Mucosa of descending colon (tissue), 3 donors: Measurements from ENCODE around the gene FAM161A. TPM values are rescaled to one million over a fixed set of nuclear protein-coding genes. Genes with fewer than 3 reads are reported as not detected.
"Not testable (repeated sequence)": the region's sequence is repeated elsewhere in the genome, so short reads cannot be mapped to it uniquely, and the experiment has no call there.

Experiments used
- ATAC-seq: fragments of 200-7000 bp; cut with Tn5 transposase; one replicate; pipeline ENCODE4 v1.9.1; 2020; ENCODE audit warnings: mild to moderate bottlenecking, moderate library complexity
- DNase-seq, 3 donors: peaks; one replicate each; pipeline ENCODE4 v3.0.0-alpha.2; 2020
- H3K36me3 ChIP-seq: fragments of 200-600 bp; one replicate; pipeline ENCODE4 v1.8.0; 2021; ENCODE audit warnings: low read depth, mild to moderate bottlenecking
- H3K4me1 ChIP-seq: fragments of 200-600 bp; one replicate; pipeline ENCODE4 v1.8.0; 2021; ENCODE audit warnings: low read depth, mild to moderate bottlenecking
- H3K4me3 ChIP-seq: fragments of 200-600 bp; one replicate; pipeline ENCODE4 v1.8.0; 2021; ENCODE audit warnings: mild to moderate bottlenecking
- H3K9me3 ChIP-seq: fragments of 200-600 bp; one replicate; pipeline ENCODE4 v1.8.0; 2021; ENCODE audit warnings: mild to moderate bottlenecking
- CTCF ChIP-seq: fragments of 200-600 bp; IDR thresholded peaks from one replicate; pipeline ENCODE4 v1.8.0; 2022; ENCODE audit warnings: antibody characterized with exemption, mild to moderate bottlenecking
- intact Hi-C, 2 donors: fragments of 100-400 bp; cut with DNase I in 1 of 2; cut with micrococcal nuclease in 1 of 2; formaldehyde crosslinking; loops; one replicate each; pipeline versions ENCODE4 v1.11.0 to v1.11.1; 2022; cut with DNase I, micrococcal nuclease
- total RNA-seq, 3 donors: library from RNA; stranded (reverse); fragmentation: NEBNext Ultra II Directional in 2 of 3; extraction: Animal tissue kit (Norgen Biotek cat#: 25700) in 2 of 3; gene quantifications; one replicate each; pipeline versions ENCODE4 v1.2.1 to v1.2.4, GENCODE V29; 2021 to 2023
- donor health status: DM: no; HTN: no; CAD: no; lungs with moderate emphysema.
- donor health status: DM: no; HTN: no; CAD: no.
- donor health status: DM: no; HTN: yes; CAD: no.

The FAM161A gene
- total RNA-seq, 3 donors from 2014 or later = 0.78 to 4.4 (median 1.2) TPM

- TF ChIP-seq CTCF = no peak
- Histone ChIP-seq H3K36me3 (no peaks in the 10 kb centered on the region), H3K9me3 (no peaks in the 10 kb centered on the region), H3K4me3 (peak overlapping the region; percentile 47), H3K4me1 (peaks cover 15% of the 10 kb centered on the region)
- peak; percentile 77 for ATAC-seq
- intact Hi-C loops = no loop called here
- DNase-seq = peak; percentile 20 to 50 (median 32)
Observed at GRCh38 chr2:61853086-61853846, 594 bp downstream of the FAM161A start.

DNA sequence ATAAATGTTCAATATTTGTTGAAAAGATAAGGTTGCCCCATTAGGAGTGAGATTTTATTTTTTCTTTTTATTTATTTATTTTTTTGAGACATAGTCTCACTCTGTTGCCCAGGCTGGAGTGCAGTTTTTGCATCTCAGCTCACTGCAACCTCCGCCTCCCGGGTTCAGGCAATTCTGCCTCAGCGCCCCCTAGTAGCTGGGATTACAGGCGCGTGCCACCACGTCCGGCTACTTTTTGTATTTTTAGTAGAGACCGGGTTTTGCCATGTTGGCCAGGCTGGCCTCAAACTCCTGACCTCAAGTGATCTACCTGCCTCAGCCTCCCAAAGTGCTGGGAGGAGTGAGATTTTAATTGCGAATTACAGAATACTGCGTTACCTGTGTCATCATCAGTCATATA lies 2.6 kb downstream of the FAM161A start:
- H3K36me3 ChIP-seq, ATAC-seq: not testable (repeated sequence)

GRCh38 chr2:61845320-61845719 lies 8.5 kb downstream of the FAM161A start:
- ATAC-seq (no peak), DNase-seq (no peak)
- H3K36me3 ChIP-seq = no peaks in the 10 kb centered on the region
- no peaks in the 10 kb centered on the region for H3K9me3 ChIP-seq
- intact Hi-C loops = no loop called here
- H3K4me1 ChIP-seq = no peaks in the 10 kb centered on the region
- no peak overlapping the region for H3K4me3 ChIP-seq
- no peak for TF ChIP-seq CTCF

More for the DNA sequence above, 2.6 kb downstream of the FAM161A start:
- intact Hi-C loops, H3K4me3 ChIP-seq, DNase-seq, H3K9me3 ChIP-seq: not testable (repeated sequence)
- peaks cover 15% of the 10 kb centered on the region for H3K4me1 ChIP-seq

DNA sequence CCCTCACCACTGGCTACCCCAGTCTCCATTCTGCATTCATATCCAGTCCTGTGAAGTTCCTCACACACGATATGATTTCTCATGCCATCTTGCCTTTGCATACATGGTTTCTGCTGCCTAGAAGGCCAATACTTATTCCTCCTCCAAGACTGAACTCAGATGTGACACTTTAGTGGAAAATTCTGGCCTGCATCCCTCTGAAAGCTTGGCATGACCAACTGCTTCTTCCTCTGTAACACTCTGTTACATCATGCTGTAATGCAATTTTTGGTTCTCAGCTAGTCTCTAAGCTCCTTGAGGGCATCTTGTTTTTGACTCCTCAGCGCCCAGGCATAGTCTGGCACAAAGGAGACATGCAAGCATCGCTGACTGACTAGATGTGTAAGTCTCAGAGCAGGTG lies 12.6 kb downstream of the FAM161A start:
- H3K9me3 ChIP-seq = no peaks in the 10 kb centered on the region
- H3K4me1 ChIP-seq = no peaks in the 10 kb centered on the region
- H3K36me3 ChIP-seq = no peaks in the 10 kb centered on the region
- intact Hi-C loops = no loop called here
- no peak overlapping the region for H3K4me3 ChIP-seq
- ATAC-seq (no peak), DNase-seq (no peak)
- TF ChIP-seq CTCF = no peak

- no peaks in the 10 kb centered on the region for H3K4me1 ChIP-seq
- no peak for TF ChIP-seq CTCF
- intact Hi-C loops = no loop called here
- no peak overlapping the region for H3K4me3 ChIP-seq
- ATAC-seq (no peak), DNase-seq (no peak)
- H3K9me3 ChIP-seq = no peaks in the 10 kb centered on the region
- no peaks in the 10 kb centered on the region for H3K36me3 ChIP-seq
Observed at GRCh38 chr2:61834893-61835292, 19.0 kb downstream of the FAM161A start.

DNA sequence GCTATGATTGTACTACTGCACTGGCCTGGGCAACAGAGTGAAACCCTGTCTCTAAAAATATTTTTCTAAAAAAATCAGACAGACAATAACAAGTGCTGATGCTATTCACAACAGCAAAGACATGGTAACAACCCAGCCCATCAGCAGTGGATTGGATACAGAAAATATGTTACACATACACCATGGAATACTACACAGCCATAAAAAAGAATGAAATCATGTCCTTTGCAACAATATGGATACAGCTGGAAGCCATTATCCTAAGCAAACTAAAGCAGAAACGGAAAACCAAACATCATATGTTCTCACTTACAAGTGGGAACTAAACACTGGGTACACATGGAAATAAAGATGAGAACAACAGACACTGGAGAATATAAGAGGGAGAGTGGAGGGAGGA lies 19.9 kb downstream of the FAM161A start:
- no peak for TF ChIP-seq CTCF
- Histone ChIP-seq H3K9me3 (no peaks in the 10 kb centered on the region), H3K4me3 (no peak overlapping the region), H3K36me3 (no peaks in the 10 kb centered on the region), H3K4me1 (no peaks in the 10 kb centered on the region)
- intact Hi-C loops = no loop called here
- ATAC-seq (no peak), DNase-seq (no peak)
